Body of pancreas (tissue), 4 donors: ENCODE results near the gene MIER1.
"Not testable (repeated sequence)": the region's sequence is repeated elsewhere in the genome, so short reads cannot be mapped to it uniquely, and the experiment has no call there.

Source experiments
- CTCF ChIP-seq, 7 experiments: fragments of 450-650 bp in 4 of 7; fragments of 200-600 bp in 3 of 7; sonication (generic) in 3 of 7; IDR thresholded peaks; one replicate each; pipeline ENCODE4 v1.5.1; 2016 to 2019; ENCODE audit warnings: antibody characterized with exemption in 7 of 7
- POLR2A ChIP-seq, 3 donors: fragments of 450-650 bp; IDR thresholded peaks; one replicate each; pipeline ENCODE4 v1.6.1; 2016; ENCODE audit warnings: antibody characterized with exemption in 3 of 3, mild to moderate bottlenecking in 2 of 3

- not testable (repeated sequence) for TF ChIP-seq CTCF, POLR2A (IDR thresholded peaks at IDR 0.05)
Observed at GRCh38 chr1:66966188-66966873, 41.5 kb downstream of the MIER1 start.
